Karpas-422 (cell line): ENCODE results near the gene LRRN1. TPM values are rescaled to one million over a fixed set of nuclear protein-coding genes. Genes with fewer than 3 reads are reported as not detected.

Source experiments
- DNase-seq: peaks from one replicate; pipeline ENCODE4 v3.0.0-alpha.2; 2015
- H2AFZ ChIP-seq: fragments of 200-600 bp; sonication (generic); 2 replicates; pipeline ENCODE4 v1.6.1; 2014; ENCODE audit warnings: antibody characterized with exemption, low read length, mixed read lengths
- H3K27ac ChIP-seq: fragments of 200-600 bp; sonication (generic); 2 replicates; pipeline ENCODE4 v1.5.1; 2014; ENCODE audit warnings: mild to moderate bottlenecking, low read length, moderate library complexity
- H3K27me3 ChIP-seq: fragments of 200-600 bp; sonication (generic); 2 replicates; pipeline ENCODE4 v1.6.1; 2014; ENCODE audit warnings: low read length, mixed read lengths
- H3K36me3 ChIP-seq: fragments of 200-600 bp; sonication (generic); 2 replicates; pipeline ENCODE4 v1.6.1; 2014; ENCODE audit warnings: low read length, mixed read lengths; ENCODE audit not compliant: insufficient read depth
- H3K4me1 ChIP-seq: fragments of 200-600 bp; sonication (generic); 2 replicates; pipeline ENCODE4 v1.6.1; 2014; ENCODE audit warnings: mild to moderate bottlenecking, low read length, mixed read lengths
- H3K4me2 ChIP-seq: fragments of 200-600 bp; sonication (generic); 2 replicates; pipeline ENCODE4 v1.6.1; 2014; ENCODE audit warnings: low read length, low read depth, mild to moderate bottlenecking; ENCODE audit not compliant: poor library complexity, severe bottlenecking
- H3K4me3 ChIP-seq: fragments of 200-600 bp; sonication (generic); 2 replicates; pipeline ENCODE4 v1.5.1; 2014; ENCODE audit warnings: mild to moderate bottlenecking, antibody characterized with exemption, low read length, mixed read lengths
- H3K79me2 ChIP-seq: fragments of 200-600 bp; sonication (generic); 2 replicates; pipeline ENCODE4 v1.6.1; 2014; ENCODE audit warnings: mild to moderate bottlenecking, low read length, mixed read lengths
- H3K9ac ChIP-seq: fragments of 200-600 bp; sonication (generic); 2 replicates; pipeline ENCODE4 v1.6.0; 2014; ENCODE audit warnings: low read length
- H3K9me2 ChIP-seq: fragments of 200-600 bp; sonication (generic), shearing (Covaris generic); replicated peaks from 2 replicates; pipeline ENCODE4 v1.6.0; 2014; ENCODE audit warnings: mild to moderate bottlenecking, low read length, moderate library complexity; ENCODE audit not compliant: insufficient read depth
- H3K9me3 ChIP-seq: fragments of 300-700, 200-600 bp; sonication (generic); 2 replicates; pipeline ENCODE4 v1.6.1; 2014; ENCODE audit warnings: low read length, mixed read lengths
- H4K20me1 ChIP-seq: fragments of 200-600 bp; sonication (generic); 2 replicates; pipeline ENCODE4 v1.6.1; 2014; ENCODE audit warnings: mild to moderate bottlenecking, antibody characterized with exemption, low read length, low read depth; ENCODE audit not compliant: insufficient read depth
- total RNA-seq: library from RNA; depleted of rRNA; stranded (reverse); fragments of >200 nt; shearing (Covaris generic); gene quantifications from 2 replicates; pipeline ENCODE4 v1.2.3, GENCODE V29; 2014; ENCODE audit warnings: low replicate concordance

LRRN1 gene
- total RNA-seq, 1 experiment from 2014 or later: not detected

DNA sequence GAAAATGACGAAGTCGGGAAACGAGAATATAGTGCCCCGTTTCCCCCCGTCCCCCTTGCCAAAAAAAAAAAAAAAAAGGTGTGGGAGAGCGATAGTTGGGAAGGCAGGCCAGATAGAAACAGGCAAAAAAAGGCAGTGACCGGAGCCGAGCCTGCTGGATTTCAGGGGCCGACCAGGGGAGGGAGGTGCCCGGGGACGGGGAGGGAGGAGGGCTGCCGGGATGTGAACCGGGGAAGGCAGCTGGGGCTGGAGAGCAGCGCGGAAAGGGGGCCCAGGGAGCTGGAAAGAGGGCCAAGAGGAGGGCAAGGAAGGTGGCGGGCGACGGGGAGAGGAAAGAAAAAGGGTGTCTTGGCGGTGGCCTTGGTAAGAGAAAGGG lies 837 bp downstream of the LRRN1 start:
- H3K9ac ChIP-seq: no peak overlapping the region
- H2AFZ ChIP-seq: no peak overlapping the region
- H3K27me3 ChIP-seq: no peaks in the 10 kb centered on the region
- no peaks in the 10 kb centered on the region; the same call in none of the 2 replicates for H3K9me3 ChIP-seq
- H3K27ac ChIP-seq: no peak overlapping the region
- no peaks in the 10 kb centered on the region for H3K4me1 ChIP-seq
- H3K9me2 ChIP-seq: 0 out of 2 replicates have a peak, but pooled peaks cover under 1% of the 10 kb centered on the region
- no peaks in the 10 kb centered on the region for H3K79me2 ChIP-seq
- no peak overlapping the region for H3K4me3 ChIP-seq
- H4K20me1 ChIP-seq: no peaks in the 10 kb centered on the region
- H3K4me2 ChIP-seq: no peak overlapping the region
- DNase-seq: no peak
- H3K36me3 ChIP-seq: no peaks in the 10 kb centered on the region

DNA sequence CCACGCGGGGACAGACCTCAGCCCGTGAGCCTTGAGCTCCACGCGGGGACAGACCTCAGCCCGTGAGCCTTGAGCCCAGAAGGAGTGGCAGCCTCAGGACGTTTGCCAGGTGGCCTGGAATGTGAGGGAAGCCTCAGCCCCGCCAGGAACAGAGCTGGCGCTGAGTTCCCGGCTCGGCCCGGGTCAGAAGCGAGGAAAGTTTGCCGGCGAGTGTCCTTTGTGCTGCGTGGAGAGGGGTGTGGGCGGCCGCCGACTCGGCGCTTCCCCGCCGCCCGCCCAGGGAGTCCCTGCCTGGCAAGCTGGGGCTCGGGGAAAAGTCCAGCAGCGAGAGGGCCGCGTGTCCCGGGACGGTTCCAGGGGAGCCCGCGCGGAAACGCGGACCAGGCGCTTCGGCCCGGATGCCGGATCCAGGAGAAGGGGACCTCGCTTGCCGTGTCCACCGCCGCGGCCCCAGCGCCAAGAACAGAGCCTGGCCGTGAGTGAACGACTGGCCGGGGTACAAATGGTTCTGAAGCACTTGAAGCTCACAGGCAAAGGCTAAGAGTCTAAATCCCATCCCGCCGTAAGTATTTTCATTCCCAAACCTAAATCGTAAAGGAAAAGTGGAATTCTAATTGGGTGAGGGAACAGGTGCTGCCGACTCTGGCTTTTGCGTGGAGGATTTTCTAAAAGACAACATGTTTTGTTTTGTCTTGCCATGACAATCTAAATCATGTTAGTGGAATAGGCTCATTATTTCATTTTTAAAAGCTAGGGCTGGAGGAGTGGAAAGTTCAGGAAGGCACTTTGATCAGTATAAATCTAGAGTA lies 1.7 kb downstream of the LRRN1 start:
- Histone ChIP-seq H3K27ac (no peak overlapping the region), H3K36me3 (no peaks in the 10 kb centered on the region), H2AFZ (no peak overlapping the region), H3K27me3 (no peaks in the 10 kb centered on the region), H3K9ac (no peak overlapping the region), H3K4me2 (no peak overlapping the region), H3K79me2 (no peaks in the 10 kb centered on the region), H3K9me3 (no peaks in the 10 kb centered on the region; the same call in 1 of the 2 replicates), H4K20me1 (no peaks in the 10 kb centered on the region), H3K9me2 (no peaks in the 10 kb centered on the region), H3K4me3 (no peak overlapping the region), H3K4me1 (no peaks in the 10 kb centered on the region)
- DNase-seq: no peak

DNA sequence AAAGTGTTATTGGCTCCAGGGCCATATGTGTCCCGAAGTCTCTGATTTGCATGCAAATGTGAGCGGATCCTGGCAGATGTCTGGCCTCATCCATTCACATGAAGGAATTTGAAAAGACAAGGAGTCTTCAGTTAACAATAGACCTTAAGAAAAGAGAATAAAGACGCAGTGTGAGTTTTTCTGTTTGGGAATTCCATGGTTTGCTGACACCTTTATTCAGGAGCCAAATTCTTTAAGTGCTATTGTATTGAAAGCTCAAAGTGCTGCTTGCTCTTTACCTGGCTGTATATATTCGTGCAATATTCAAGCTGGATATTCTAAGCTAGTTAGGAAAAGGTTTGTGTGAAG lies 2.2 kb downstream of the LRRN1 start:
- Histone ChIP-seq H3K27ac (no peak overlapping the region), H4K20me1 (no peaks in the 10 kb centered on the region), H3K9me2 (no peaks in the 10 kb centered on the region), H3K4me1 (no peaks in the 10 kb centered on the region), H3K36me3 (no peaks in the 10 kb centered on the region), H2AFZ (no peak overlapping the region), H3K4me2 (no peak overlapping the region), H3K9me3 (no peaks in the 10 kb centered on the region; the same call in 1 of the 2 replicates), H3K9ac (no peak overlapping the region), H3K27me3 (no peaks in the 10 kb centered on the region), H3K4me3 (no peak overlapping the region), H3K79me2 (no peaks in the 10 kb centered on the region)
- DNase-seq: no peak

- no peaks in the 10 kb centered on the region for H4K20me1 ChIP-seq
- no peak overlapping the region for H3K4me3 ChIP-seq
- H3K9ac ChIP-seq: no peak overlapping the region
- no peaks in the 10 kb centered on the region for H3K79me2 ChIP-seq
- no peaks in the 10 kb centered on the region for H3K36me3 ChIP-seq
- H3K27ac ChIP-seq: no peak overlapping the region
- H2AFZ ChIP-seq: no peak overlapping the region
- no peaks in the 10 kb centered on the region for H3K4me1 ChIP-seq
- H3K4me2 ChIP-seq: no peak overlapping the region
- H3K9me3 ChIP-seq: no peaks in the 10 kb centered on the region; the same call in 1 of the 2 replicates
- no peaks in the 10 kb centered on the region for H3K27me3 ChIP-seq
- no peaks in the 10 kb centered on the region for H3K9me2 ChIP-seq
- no peak for DNase-seq
Measured at GRCh38 chr3:3802046-3802445, 2.8 kb downstream of the LRRN1 start.

- H3K36me3 ChIP-seq: no peaks in the 10 kb centered on the region
- DNase-seq: no peak
- H3K9ac ChIP-seq: no peak overlapping the region
- no peaks in the 10 kb centered on the region for H3K4me1 ChIP-seq
- no peak overlapping the region for H3K4me2 ChIP-seq
- no peaks in the 10 kb centered on the region for H3K27me3 ChIP-seq
- H3K27ac ChIP-seq: no peak overlapping the region
- no peaks in the 10 kb centered on the region for H4K20me1 ChIP-seq
- H3K9me3 ChIP-seq: no peaks in the 10 kb centered on the region
- H3K4me3 ChIP-seq: no peak overlapping the region
- no peaks in the 10 kb centered on the region for H3K79me2 ChIP-seq
- no peaks in the 10 kb centered on the region for H3K9me2 ChIP-seq
- H2AFZ ChIP-seq: no peak overlapping the region
Measured at GRCh38 chr3:3804560-3804959, 5.3 kb downstream of the LRRN1 start.

DNA sequence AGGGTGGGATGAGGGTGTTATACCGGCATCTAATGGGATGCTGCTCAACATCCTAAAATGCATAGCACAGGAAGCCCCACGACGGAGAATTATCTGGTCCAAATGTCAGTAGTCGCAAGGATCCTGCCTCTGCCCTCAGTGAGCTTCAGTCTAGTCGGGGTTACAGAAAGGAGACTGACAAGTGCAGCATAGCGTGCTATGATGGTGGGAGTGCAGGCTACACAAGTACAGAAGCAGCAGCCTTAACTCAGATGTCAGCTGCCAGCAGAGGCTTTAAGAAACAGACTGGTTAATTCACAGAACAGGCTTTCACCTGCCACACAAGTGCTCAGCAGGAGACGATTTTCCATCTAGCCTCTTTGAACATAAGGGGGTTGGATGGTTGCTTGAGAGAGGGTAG lies 6.9 kb downstream of the LRRN1 start:
- Histone ChIP-seq H3K79me2 (no peaks in the 10 kb centered on the region), H2AFZ (no peak overlapping the region), H3K27ac (no peak overlapping the region), H3K9me2 (no peaks in the 10 kb centered on the region), H3K4me3 (no peak overlapping the region), H3K4me1 (no peaks in the 10 kb centered on the region), H3K36me3 (no peaks in the 10 kb centered on the region), H3K9me3 (no peaks in the 10 kb centered on the region), H3K9ac (no peak overlapping the region), H4K20me1 (no peaks in the 10 kb centered on the region), H3K4me2 (no peak overlapping the region), H3K27me3 (no peaks in the 10 kb centered on the region)
- DNase-seq: no peak

DNA sequence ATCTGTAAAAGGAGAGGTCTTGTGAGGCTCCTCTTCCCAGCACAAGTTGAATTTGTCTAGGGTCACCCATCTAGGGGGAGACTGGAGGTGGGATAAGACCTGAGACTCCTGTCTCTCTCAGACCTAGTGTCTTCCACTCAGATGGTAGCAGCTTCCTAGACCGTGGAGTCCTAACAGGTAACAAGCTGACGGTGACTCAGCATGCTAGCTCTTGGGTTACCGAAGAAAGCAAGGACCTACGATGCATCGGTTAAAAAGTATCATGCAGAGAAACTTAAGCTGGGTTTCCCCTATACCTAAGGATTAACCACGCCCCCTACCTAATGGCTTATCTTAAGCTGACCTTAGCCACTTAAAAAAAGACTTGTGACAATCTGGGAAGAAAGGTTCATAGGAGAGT lies 7.6 kb downstream of the LRRN1 start:
- Histone ChIP-seq H3K36me3 (no peaks in the 10 kb centered on the region), H3K4me3 (no peak overlapping the region), H3K9me2 (no peaks in the 10 kb centered on the region), H3K4me1 (no peaks in the 10 kb centered on the region), H3K27me3 (no peaks in the 10 kb centered on the region), H3K9ac (no peak overlapping the region), H3K9me3 (no peaks in the 10 kb centered on the region), H2AFZ (no peak overlapping the region), H3K27ac (no peak overlapping the region), H4K20me1 (no peaks in the 10 kb centered on the region), H3K4me2 (no peak overlapping the region), H3K79me2 (no peaks in the 10 kb centered on the region)
- DNase-seq: no peak

GRCh38 chr3:3813013-3813412 lies 13.8 kb downstream of the LRRN1 start:
- Histone ChIP-seq H3K79me2 (no peaks in the 10 kb centered on the region), H3K9me2 (no peaks in the 10 kb centered on the region), H3K9ac (no peak overlapping the region), H3K4me1 (no peaks in the 10 kb centered on the region), H3K4me2 (no peak overlapping the region), H3K36me3 (no peaks in the 10 kb centered on the region), H3K27ac (no peak overlapping the region), H4K20me1 (no peaks in the 10 kb centered on the region), H3K27me3 (no peaks in the 10 kb centered on the region), H2AFZ (no peak overlapping the region), H3K9me3 (no peaks in the 10 kb centered on the region), H3K4me3 (no peak overlapping the region)
- no peak for DNase-seq
